ENCODE data around the gene OR52D1.

Gene OR52D1

GRCh38 chr11:5508605-5509004 lies 20.1 kb downstream of the OR52D1 start:
- H3K36me3 ChIP-seq (ENCODE audit: control insufficient read depth in 5 of 5, insufficient read depth in 5 of 5, low read length in 5 of 5): no peaks in the 10 kb centered on the region
- H3K9ac ChIP-seq (ENCODE audit: low read length in 5 of 5): no peak overlapping the region
- H3K9me3 ChIP-seq (ENCODE audit: control insufficient read depth in 5 of 5, low read length in 5 of 5): no peaks in the 10 kb centered on the region
- no peak overlapping the region for H3K27ac ChIP-seq (ENCODE audit: low read depth, low read length)
- H3K4me1 ChIP-seq (ENCODE audit: control insufficient read depth in 5 of 5, insufficient read depth in 5 of 5, low read length in 5 of 5): no peaks in the 10 kb centered on the region
- no peak overlapping the region for H3K4me3 ChIP-seq (ENCODE audit: low read depth in 1 of 5, low read length in 5 of 5)
- peaks cover 0 to 5% (median 0%) of the 10 kb centered on the region in 5 donors for H3K27me3 ChIP-seq (ENCODE audit: control insufficient read depth in 5 of 5, insufficient read depth in 4 of 5, low read length in 5 of 5)

GRCh38 chr11:5509803-5510202 lies 21.3 kb downstream of the OR52D1 start, which contains the start of gene UBQLN3:
TSS of gene UBQLN3 (minus strand) at chr11:5509957. CDS start at chr11:5509558, 399 bp downstream.
- H3K9me3 ChIP-seq (ENCODE audit: control insufficient read depth in 5 of 5, low read length in 5 of 5): no peaks in the 10 kb centered on the region
- H3K36me3 ChIP-seq (ENCODE audit: control insufficient read depth in 5 of 5, insufficient read depth in 5 of 5, low read length in 5 of 5): no peaks in the 10 kb centered on the region
- no peak within 1 kb of the TSS for H3K4me3 ChIP-seq (ENCODE audit: low read depth in 1 of 5, low read length in 5 of 5)
- H3K9ac ChIP-seq (ENCODE audit: low read length in 5 of 5): no peak within 1 kb of the TSS
- no peak within 1 kb of the TSS for H3K27ac ChIP-seq (ENCODE audit: low read depth, low read length)
- peaks cover 0 to 5% (median 0%) of the 10 kb centered on the region in 5 donors for H3K27me3 ChIP-seq (ENCODE audit: control insufficient read depth in 5 of 5, insufficient read depth in 4 of 5, low read length in 5 of 5)
- no peaks in the 10 kb centered on the region for H3K4me1 ChIP-seq (ENCODE audit: control insufficient read depth in 5 of 5, insufficient read depth in 5 of 5, low read length in 5 of 5)

- H3K4me1 ChIP-seq (ENCODE audit: control insufficient read depth in 5 of 5, insufficient read depth in 5 of 5, low read length in 5 of 5): no peaks in the 10 kb centered on the region
- H3K4me3 ChIP-seq (ENCODE audit: low read depth in 1 of 5, low read length in 5 of 5): no peak overlapping the region
- no peak overlapping the region for H3K9ac ChIP-seq (ENCODE audit: low read length in 5 of 5)
- no peaks in the 10 kb centered on the region for H3K36me3 ChIP-seq (ENCODE audit: control insufficient read depth in 5 of 5, insufficient read depth in 5 of 5, low read length in 5 of 5)
- no peak overlapping the region for H3K27ac ChIP-seq (ENCODE audit: low read depth, low read length)
- H3K9me3 ChIP-seq (ENCODE audit: control insufficient read depth in 5 of 5, low read length in 5 of 5): no peaks in the 10 kb centered on the region
- no peaks in the 10 kb centered on the region for H3K27me3 ChIP-seq (ENCODE audit: control insufficient read depth in 5 of 5, insufficient read depth in 4 of 5, low read length in 5 of 5)
Observed at GRCh38 chr11:5514841-5515240, 26.4 kb downstream of the OR52D1 start.

GRCh38 chr11:5516599-5516998 lies 28.1 kb downstream of the OR52D1 start, which contains the start of gene UBQLNL:
TSS of gene UBQLNL (minus strand) at chr11:5516699. CDS start at chr11:5516441, 258 bp downstream.
- no peak within 1 kb of the TSS for H3K27ac ChIP-seq (ENCODE audit: low read depth, low read length)
- H3K9me3 ChIP-seq (ENCODE audit: control insufficient read depth in 5 of 5, low read length in 5 of 5): no peaks in the 10 kb centered on the region
- H3K4me3 ChIP-seq (ENCODE audit: low read depth in 1 of 5, low read length in 5 of 5): no peak within 1 kb of the TSS
- H3K36me3 ChIP-seq (ENCODE audit: control insufficient read depth in 5 of 5, insufficient read depth in 5 of 5, low read length in 5 of 5): no peaks in the 10 kb centered on the region
- H3K27me3 ChIP-seq (ENCODE audit: control insufficient read depth in 5 of 5, insufficient read depth in 4 of 5, low read length in 5 of 5): no peaks in the 10 kb centered on the region
- no peak within 1 kb of the TSS for H3K9ac ChIP-seq (ENCODE audit: low read length in 5 of 5)
- H3K4me1 ChIP-seq (ENCODE audit: control insufficient read depth in 5 of 5, insufficient read depth in 5 of 5, low read length in 5 of 5): no peaks in the 10 kb centered on the region

- Histone ChIP-seq H3K9ac (ENCODE audit: low read length in 5 of 5) (no peak overlapping the region), H3K4me1 (ENCODE audit: control insufficient read depth in 5 of 5, insufficient read depth in 5 of 5, low read length in 5 of 5) (no peaks in the 10 kb centered on the region), H3K4me3 (ENCODE audit: low read depth in 1 of 5, low read length in 5 of 5) (no peak overlapping the region), H3K9me3 (ENCODE audit: control insufficient read depth in 5 of 5, low read length in 5 of 5) (no peaks in the 10 kb centered on the region), H3K36me3 (ENCODE audit: control insufficient read depth in 5 of 5, insufficient read depth in 5 of 5, low read length in 5 of 5) (no peaks in the 10 kb centered on the region), H3K27me3 (ENCODE audit: control insufficient read depth in 5 of 5, insufficient read depth in 4 of 5, low read length in 5 of 5) (no peaks in the 10 kb centered on the region), H3K27ac (ENCODE audit: low read depth, low read length) (no peak overlapping the region)
Observed at GRCh38 chr11:5521540-5521939, 33.1 kb downstream of the OR52D1 start.

GRCh38 chr11:5522308-5522707 lies 33.8 kb downstream of the OR52D1 start:
- Histone ChIP-seq H3K27me3 (ENCODE audit: control insufficient read depth in 5 of 5, insufficient read depth in 4 of 5, low read length in 5 of 5) (no peaks in the 10 kb centered on the region), H3K9ac (ENCODE audit: low read length in 5 of 5) (no peak overlapping the region), H3K4me1 (ENCODE audit: control insufficient read depth in 5 of 5, insufficient read depth in 5 of 5, low read length in 5 of 5) (no peaks in the 10 kb centered on the region), H3K4me3 (ENCODE audit: low read depth in 1 of 5, low read length in 5 of 5) (no peak overlapping the region), H3K9me3 (ENCODE audit: control insufficient read depth in 5 of 5, low read length in 5 of 5) (no peaks in the 10 kb centered on the region), H3K36me3 (ENCODE audit: control insufficient read depth in 5 of 5, insufficient read depth in 5 of 5, low read length in 5 of 5) (no peaks in the 10 kb centered on the region), H3K27ac (ENCODE audit: low read depth, low read length) (no peak overlapping the region)

GRCh38 chr11:5524756-5525155 lies 36.3 kb downstream of the OR52D1 start:
- H3K9ac ChIP-seq (ENCODE audit: low read length in 5 of 5): no peak overlapping the region
- H3K9me3 ChIP-seq (ENCODE audit: control insufficient read depth in 5 of 5, low read length in 5 of 5): no peaks in the 10 kb centered on the region
- H3K36me3 ChIP-seq (ENCODE audit: control insufficient read depth in 5 of 5, insufficient read depth in 5 of 5, low read length in 5 of 5): no peaks in the 10 kb centered on the region
- H3K27me3 ChIP-seq (ENCODE audit: control insufficient read depth in 5 of 5, insufficient read depth in 4 of 5, low read length in 5 of 5): no peaks in the 10 kb centered on the region
- peaks cover 0 to 12% (median 0%) of the 10 kb centered on the region in 5 donors for H3K4me1 ChIP-seq (ENCODE audit: control insufficient read depth in 5 of 5, insufficient read depth in 5 of 5, low read length in 5 of 5)
- H3K27ac ChIP-seq (ENCODE audit: low read depth, low read length): no peak overlapping the region
- no peak overlapping the region for H3K4me3 ChIP-seq (ENCODE audit: low read depth in 1 of 5, low read length in 5 of 5)

- Histone ChIP-seq H3K27ac (ENCODE audit: low read depth, low read length) (no peak overlapping the region), H3K9ac (ENCODE audit: low read length in 5 of 5) (no peak overlapping the region)
Observed at GRCh38 chr11:5527716-5528115, 39.2 kb downstream of the OR52D1 start.

GRCh38 chr11:5528495-5528894 lies 40.0 kb downstream of the OR52D1 start:
- H3K4me1 ChIP-seq (ENCODE audit: control insufficient read depth in 5 of 5, insufficient read depth in 5 of 5, low read length in 5 of 5): peaks cover 0 to 12% (median 0%) of the 10 kb centered on the region in 5 donors
- no peaks in the 10 kb centered on the region for H3K9me3 ChIP-seq (ENCODE audit: control insufficient read depth in 5 of 5, low read length in 5 of 5)
- no peak overlapping the region for H3K27ac ChIP-seq (ENCODE audit: low read depth, low read length)
- no peak overlapping the region for H3K4me3 ChIP-seq (ENCODE audit: low read depth in 1 of 5, low read length in 5 of 5)
- no peaks in the 10 kb centered on the region for H3K36me3 ChIP-seq (ENCODE audit: control insufficient read depth in 5 of 5, insufficient read depth in 5 of 5, low read length in 5 of 5)
- no peak overlapping the region for H3K9ac ChIP-seq (ENCODE audit: low read length in 5 of 5)
- H3K27me3 ChIP-seq (ENCODE audit: control insufficient read depth in 5 of 5, insufficient read depth in 4 of 5, low read length in 5 of 5): no peaks in the 10 kb centered on the region

More at GRCh38 chr11:5527716-5528115, 39.2 kb downstream of the OR52D1 start:
- Histone ChIP-seq H3K9me3 (ENCODE audit: control insufficient read depth in 5 of 5, low read length in 5 of 5) (no peaks in the 10 kb centered on the region), H3K4me3 (ENCODE audit: low read depth in 1 of 5, low read length in 5 of 5) (no peak overlapping the region), H3K36me3 (ENCODE audit: control insufficient read depth in 5 of 5, insufficient read depth in 5 of 5, low read length in 5 of 5) (no peaks in the 10 kb centered on the region), H3K27me3 (ENCODE audit: control insufficient read depth in 5 of 5, insufficient read depth in 4 of 5, low read length in 5 of 5) (no peaks in the 10 kb centered on the region), H3K4me1 (ENCODE audit: control insufficient read depth in 5 of 5, insufficient read depth in 5 of 5, low read length in 5 of 5) (peaks cover 0 to 12% (median 0%) of the 10 kb centered on the region in 5 donors)

GRCh38 chr11:5531053-5531831 lies 42.8 kb downstream of the OR52D1 start:
- Histone ChIP-seq H3K27ac (ENCODE audit: low read depth, low read length) (no peak overlapping the region), H3K9ac (ENCODE audit: low read length in 5 of 5) (no peak overlapping the region), H3K36me3 (ENCODE audit: control insufficient read depth in 5 of 5, insufficient read depth in 5 of 5, low read length in 5 of 5) (no peaks in the 10 kb centered on the region), H3K4me3 (ENCODE audit: low read depth in 1 of 5, low read length in 5 of 5) (no peak overlapping the region), H3K4me1 (ENCODE audit: control insufficient read depth in 5 of 5, insufficient read depth in 5 of 5, low read length in 5 of 5) (peaks cover 0 to 12% (median 0%) of the 10 kb centered on the region in 5 donors), H3K27me3 (ENCODE audit: control insufficient read depth in 5 of 5, insufficient read depth in 4 of 5, low read length in 5 of 5) (no peaks in the 10 kb centered on the region), H3K9me3 (ENCODE audit: control insufficient read depth in 5 of 5, low read length in 5 of 5) (no peaks in the 10 kb centered on the region)
